ENCODE data around the gene FLT4. TPM values are rescaled to one million over a fixed set of nuclear protein-coding genes. Genes with fewer than 3 reads are reported as not detected.

Gene FLT4
- polyA plus RNA-seq, 3 donors = not detected

GRCh38 chr5:180608572-180609310, 40.7 kb downstream of the FLT4 start:
- TF ChIP-seq CTCF (IDR thresholded peaks at IDR 0.05) = no peak
- H3K36me3 ChIP-seq (replicated peaks in 1 of 2; ENCODE audit: control insufficient read depth in 1 of 2, insufficient read depth in 2 of 2, low read length in 2 of 2) = no peaks in the 10 kb centered on the region
- H3K4me3 Mint-ChIP-seq = no peak overlapping the region
- intact Hi-C loops (cut with micrococcal nuclease) = no loop called here
- H3K4me1 ChIP-seq (ENCODE audit: control insufficient read depth in 1 of 2, insufficient read depth in 2 of 2, low read length in 2 of 2) = no peaks in the 10 kb centered on the region
- H3K27ac Mint-ChIP-seq = no peak overlapping the region
- H3K36me3 Mint-ChIP-seq = no peaks in the 10 kb centered on the region
- no peak overlapping the region for H3K9ac ChIP-seq (ENCODE audit: insufficient read depth, low read length, poor library complexity, severe bottlenecking)
- H3K27me3 Mint-ChIP-seq (ENCODE audit: low read depth in 3 of 3) = peaks cover 0 to 5% (median 3%) of the 10 kb centered on the region in 3 donors
- no peaks in the 10 kb centered on the region for H3K27me3 ChIP-seq (ENCODE audit: control insufficient read depth in 2 of 2, insufficient read depth in 2 of 2, low read length in 2 of 2)
- no peak overlapping the region for H2AFZ ChIP-seq (ENCODE audit: insufficient read depth, low read depth, low read length, poor library complexity, severe bottlenecking)
- no peak overlapping the region for H3K4me2 ChIP-seq (replicated peaks; ENCODE audit: extremely low read depth, low read length, poor library complexity, severe bottlenecking)
- no peak overlapping the region for H3K4me3 ChIP-seq (replicated peaks in 1 of 3; ENCODE audit: low read depth in 2 of 3, low read length in 3 of 3)
- no peaks in the 10 kb centered on the region for H3K9me3 Mint-ChIP-seq
- H3K9me3 ChIP-seq (replicated peaks in 1 of 2; ENCODE audit: control insufficient read depth in 1 of 2, insufficient read depth in 1 of 2, low read length in 2 of 2) = no peaks in the 10 kb centered on the region
- WGBS (ENCODE audit: insufficient coverage) = 92% methylated on average over 24 of the region's 26 CpGs
- no peaks in the 10 kb centered on the region for H3K79me2 ChIP-seq (ENCODE audit: insufficient read depth, low read length)
- DNase-seq = no peak
- no peaks in the 10 kb centered on the region for H3K4me1 Mint-ChIP-seq
- no peak overlapping the region for H3K27ac ChIP-seq (ENCODE audit: low read depth in 1 of 2, low read length in 2 of 2)
- H4K20me1 ChIP-seq (ENCODE audit: insufficient read depth, low read length) = no peaks in the 10 kb centered on the region

- H3K4me3 Mint-ChIP-seq = no peak overlapping the region
- no peaks in the 10 kb centered on the region for H3K9me3 Mint-ChIP-seq
- H2AFZ ChIP-seq (ENCODE audit: insufficient read depth, low read depth, low read length, poor library complexity, severe bottlenecking) = no peak overlapping the region
- no peak for TF ChIP-seq CTCF (IDR thresholded peaks at IDR 0.05)
- H3K4me1 Mint-ChIP-seq = no peaks in the 10 kb centered on the region
- no peak overlapping the region for H3K4me2 ChIP-seq (replicated peaks; ENCODE audit: extremely low read depth, low read length, poor library complexity, severe bottlenecking)
- H3K36me3 ChIP-seq (replicated peaks in 1 of 2; ENCODE audit: control insufficient read depth in 1 of 2, insufficient read depth in 2 of 2, low read length in 2 of 2) = no peaks in the 10 kb centered on the region
- 57% methylated on average over 5 of the region's 18 CpGs for WGBS (ENCODE audit: insufficient coverage)
- no peaks in the 10 kb centered on the region for H3K9me3 ChIP-seq (replicated peaks in 1 of 2; ENCODE audit: control insufficient read depth in 1 of 2, insufficient read depth in 1 of 2, low read length in 2 of 2)
- H3K9ac ChIP-seq (ENCODE audit: insufficient read depth, low read length, poor library complexity, severe bottlenecking) = no peak overlapping the region
- H3K4me1 ChIP-seq (ENCODE audit: control insufficient read depth in 1 of 2, insufficient read depth in 2 of 2, low read length in 2 of 2) = no peaks in the 10 kb centered on the region
- H3K4me3 ChIP-seq (replicated peaks in 1 of 3; ENCODE audit: low read depth in 2 of 3, low read length in 3 of 3) = no peak overlapping the region
- no peak overlapping the region for H3K27ac ChIP-seq (ENCODE audit: low read depth in 1 of 2, low read length in 2 of 2)
- H3K36me3 Mint-ChIP-seq = no peaks in the 10 kb centered on the region
- no peaks in the 10 kb centered on the region for H4K20me1 ChIP-seq (ENCODE audit: insufficient read depth, low read length)
- H3K79me2 ChIP-seq (ENCODE audit: insufficient read depth, low read length) = no peaks in the 10 kb centered on the region
- H3K27ac Mint-ChIP-seq = no peak overlapping the region
- intact Hi-C loops (cut with micrococcal nuclease) = no loop called here
- H3K27me3 Mint-ChIP-seq (ENCODE audit: low read depth in 3 of 3) = peaks cover 0 to 6% (median 6%) of the 10 kb centered on the region in 3 donors
- no peaks in the 10 kb centered on the region for H3K27me3 ChIP-seq (ENCODE audit: control insufficient read depth in 2 of 2, insufficient read depth in 2 of 2, low read length in 2 of 2)
- DNase-seq = no peak
Observed at GRCh38 chr5:180607861-180608571, 41.4 kb downstream of the FLT4 start.

Data from CD14-positive monocyte (primary cell).